Suprapubic skin (tissue), 4 donors: Measurements from ENCODE around the gene TARP.

ENCODE experiments used
- CTCF ChIP-seq, 2 donors: fragments of 200-600 bp in 1 of 2; fragments of 450-650 bp in 1 of 2; sonication (generic) in 1 of 2; IDR thresholded peaks; one replicate each; pipeline ENCODE4 v1.5.1; 2016 to 2019; ENCODE audit warnings: antibody characterized with exemption in 2 of 2, mild to moderate bottlenecking in 1 of 2, moderate library complexity in 1 of 2
- POLR2A ChIP-seq, 2 donors: fragments of 450-650 bp; IDR thresholded peaks; one replicate each; pipeline ENCODE4 v1.6.1; 2017; ENCODE audit warnings: antibody characterized with exemption in 2 of 2, mild to moderate bottlenecking in 2 of 2, moderate library complexity in 2 of 2
- POLR2AphosphoS5 ChIP-seq, 3 donors: sonication (generic); formaldehyde crosslinking; IDR thresholded peaks; one replicate each; pipeline ENCODE4 v1.6.1; 2017; ENCODE audit warnings: antibody characterized with exemption in 3 of 3

- TF ChIP-seq POLR2AphosphoS5 (IDR thresholded peaks at IDR 0.05) (no peak), CTCF (IDR thresholded peaks at IDR 0.05) (no peak), POLR2A (IDR thresholded peaks at IDR 0.05) (no peak)
These were observed 7.8 kb upstream of the TARP start for GRCh38 chr7:38281266-38281665.
